ENCODE results near the gene C5orf15.
"Not testable (repeated sequence)": the region's sequence is repeated elsewhere in the genome, so short reads cannot be mapped to it uniquely, and the experiment has no call there.

C5orf15 gene

GRCh38 chr5:133959643-133960042, 8.8 kb downstream of the C5orf15 start:
- FAIRE-seq = no peak

- FAIRE-seq = no peak
Observed at GRCh38 chr5:133957591-133957990, 10.8 kb downstream of the C5orf15 start.

- no peak for FAIRE-seq
Observed at GRCh38 chr5:133957080-133957479, 11.3 kb downstream of the C5orf15 start.

- not testable (repeated sequence) for FAIRE-seq
Observed at GRCh38 chr5:133956196-133956595, 12.2 kb downstream of the C5orf15 start.

- no peak for FAIRE-seq
Observed at GRCh38 chr5:133953568-133954145, 14.8 kb downstream of the C5orf15 start.

- no peak for FAIRE-seq
Observed at GRCh38 chr5:133952729-133953567, 15.5 kb downstream of the C5orf15 start.

- no peak for FAIRE-seq
Observed at GRCh38 chr5:133950821-133951612, 17.4 kb downstream of the C5orf15 start.

GRCh38 chr5:133948721-133949120, 19.7 kb downstream of the C5orf15 start:
- FAIRE-seq = no peak

- FAIRE-seq = no peak
Observed at GRCh38 chr5:133947431-133947841, 21.0 kb downstream of the C5orf15 start.

- FAIRE-seq = no peak
Observed at GRCh38 chr5:133945568-133945967, 22.9 kb downstream of the C5orf15 start.

GRCh38 chr5:133944263-133945185, 23.9 kb downstream of the C5orf15 start:
- FAIRE-seq = peak; percentile 94

GRCh38 chr5:133943475-133943817, 25.0 kb downstream of the C5orf15 start:
- FAIRE-seq = no peak

GRCh38 chr5:133942614-133943474, 25.6 kb downstream of the C5orf15 start:
- no peak for FAIRE-seq

GRCh38 chr5:133941456-133942196, 26.8 kb downstream of the C5orf15 start:
- no peak for FAIRE-seq

- no peak for FAIRE-seq
Observed at GRCh38 chr5:133939668-133940067, 28.8 kb downstream of the C5orf15 start.

- FAIRE-seq = no peak
Observed at GRCh38 chr5:133938929-133939328, 29.5 kb downstream of the C5orf15 start.

GRCh38 chr5:133938039-133938821, 30.2 kb downstream of the C5orf15 start:
- no peak for FAIRE-seq

GRCh38 chr5:133937628-133938027, 30.8 kb downstream of the C5orf15 start:
- FAIRE-seq = not testable (repeated sequence)

GRCh38 chr5:133936651-133937015, 31.8 kb downstream of the C5orf15 start:
- FAIRE-seq = no peak
